ENCODE data around the gene STX1A.

STX1A gene

DNA sequence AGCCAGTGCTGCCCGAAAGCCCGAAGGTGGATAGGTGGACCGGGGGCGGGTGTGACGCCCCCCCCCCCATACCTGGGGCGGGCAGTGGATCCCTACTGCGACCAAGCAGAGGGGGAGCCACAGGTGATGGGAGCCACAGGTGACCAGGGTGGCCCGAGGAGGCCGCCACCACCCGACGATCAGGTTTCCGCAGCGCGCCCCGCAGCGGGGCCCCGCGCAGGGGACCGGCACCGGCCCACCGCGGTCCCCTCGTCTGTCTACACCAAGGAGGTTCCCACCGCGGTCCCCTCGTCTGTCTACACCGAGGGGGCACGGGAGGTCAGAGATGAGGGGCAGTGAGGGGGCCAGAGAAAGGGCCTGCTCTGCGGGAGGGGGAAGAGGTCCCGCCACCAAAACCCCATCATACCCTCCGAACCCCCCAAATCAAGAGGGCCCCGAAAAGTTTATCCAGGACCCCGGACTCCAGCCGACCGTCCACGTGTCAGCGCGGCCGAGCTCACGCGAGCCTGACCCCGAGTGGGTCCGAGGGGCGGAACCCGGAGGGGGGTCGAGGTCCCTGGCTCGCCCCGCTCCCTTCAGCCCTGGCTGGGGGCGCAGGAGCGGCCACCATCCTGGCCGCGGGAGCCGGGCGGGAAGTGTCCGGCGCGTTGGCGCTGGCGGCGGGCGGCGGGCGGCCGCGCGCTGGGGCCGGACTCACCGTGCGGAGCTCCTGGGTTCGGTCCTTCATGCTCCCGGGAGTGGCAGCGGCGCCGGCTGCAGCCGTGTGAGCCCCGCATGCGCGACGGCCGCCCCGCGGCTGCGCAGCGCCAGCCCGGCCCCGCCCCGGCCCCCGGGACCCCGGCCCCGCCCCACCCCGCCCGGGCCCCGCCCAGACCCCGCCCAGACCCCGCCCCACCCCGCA is at the start of gene STX1A:
STX1A (minus strand) TSS at position 765 of the 901 bp plus-strand sequence; CDS start at position 727, 38 bp downstream.
- DNase-seq: peak; percentile 76

DNA sequence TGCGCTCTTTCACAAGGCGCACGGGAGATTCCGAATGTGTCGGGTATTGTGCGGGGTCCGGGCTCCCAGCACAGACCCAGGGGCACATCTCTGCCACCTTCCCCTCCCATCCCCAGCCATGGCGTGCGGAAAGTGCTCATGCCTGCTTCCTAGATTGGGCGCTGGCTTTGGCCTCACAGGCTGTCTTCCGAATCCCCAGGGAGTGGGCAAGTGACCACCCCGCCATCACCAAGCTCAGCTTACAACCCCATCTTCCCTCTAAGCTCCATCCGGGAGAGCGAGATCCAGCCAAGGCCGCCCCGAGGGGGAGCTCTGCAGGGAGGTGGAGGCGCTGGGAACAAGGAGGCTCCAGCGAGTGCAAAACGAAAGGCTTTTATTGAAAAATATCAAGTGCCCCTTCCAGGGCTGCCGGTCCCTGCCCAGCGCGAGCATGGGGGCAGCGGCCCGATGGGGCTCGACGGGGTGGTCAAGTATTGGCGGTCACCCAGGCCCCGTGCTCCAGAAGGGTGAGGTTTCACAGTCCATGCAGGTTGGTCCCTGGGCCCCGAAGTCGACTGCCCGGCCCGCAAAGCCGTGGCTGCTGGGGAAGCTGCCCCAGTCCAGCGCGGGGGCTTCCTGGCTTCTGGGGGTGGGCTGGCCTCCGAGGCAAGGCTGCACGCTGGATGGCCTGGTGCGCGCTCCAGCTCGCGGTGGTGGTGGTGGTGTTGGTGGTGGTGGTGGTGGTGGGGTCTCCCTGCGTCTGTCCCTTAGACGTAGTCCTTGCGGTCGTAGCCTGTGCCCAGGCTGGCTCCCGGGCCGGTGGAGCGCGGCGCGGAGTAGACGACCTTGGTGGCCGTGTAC is 49.4 kb upstream of the STX1A start:
- no peak for DNase-seq

DNA sequence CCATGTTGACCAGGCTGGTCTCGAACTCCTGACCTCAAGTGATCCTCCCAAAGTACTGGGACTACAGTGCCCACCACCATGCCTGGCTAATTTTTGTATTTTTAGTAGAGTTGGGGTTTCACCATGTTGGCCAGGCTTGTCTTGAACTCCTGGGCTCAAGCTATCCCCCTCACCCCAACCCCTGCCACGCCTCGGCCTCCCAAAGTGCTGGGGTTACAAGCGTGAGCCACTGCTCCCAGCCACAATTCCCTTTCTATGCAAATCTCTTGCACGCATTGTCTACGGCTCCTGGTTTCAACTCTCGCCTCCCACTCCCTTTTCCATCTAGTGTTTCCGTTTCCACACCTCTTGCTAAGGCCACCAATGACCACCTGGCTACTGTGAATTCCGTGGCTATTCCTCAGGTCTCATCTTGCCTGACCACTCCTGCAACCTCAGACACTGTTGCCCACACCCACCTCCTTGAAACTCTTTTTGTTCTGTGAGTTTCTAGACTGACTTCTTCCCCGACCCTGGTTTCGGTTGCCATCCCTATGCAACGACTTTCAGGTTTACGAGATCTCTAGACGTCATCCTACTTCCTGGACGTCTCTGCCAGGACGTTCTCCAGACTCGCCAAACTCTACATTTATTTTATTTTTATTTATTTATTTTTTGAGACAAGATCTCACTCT is 47.2 kb upstream of the STX1A start:
- DNase-seq: no peak

DNA sequence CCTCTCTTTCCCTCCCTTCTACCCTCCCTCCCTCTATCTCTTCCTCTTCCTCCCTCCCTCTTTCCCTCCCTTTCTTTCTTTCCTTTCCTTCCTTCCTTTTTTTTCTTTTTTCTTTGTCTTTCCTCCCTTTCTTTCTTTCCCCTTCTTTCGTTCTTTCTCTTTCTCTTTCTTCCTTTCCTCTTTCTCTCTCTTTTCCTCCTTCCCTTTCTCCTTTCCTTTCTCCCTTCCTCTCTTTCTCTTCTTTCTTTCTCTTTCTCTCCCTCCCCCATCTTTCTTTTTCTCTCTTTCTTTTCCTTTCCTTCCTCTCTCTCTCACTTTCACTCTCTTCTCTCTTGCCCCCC is 43.2 kb upstream of the STX1A start:
- DNase-seq: no peak

DNA sequence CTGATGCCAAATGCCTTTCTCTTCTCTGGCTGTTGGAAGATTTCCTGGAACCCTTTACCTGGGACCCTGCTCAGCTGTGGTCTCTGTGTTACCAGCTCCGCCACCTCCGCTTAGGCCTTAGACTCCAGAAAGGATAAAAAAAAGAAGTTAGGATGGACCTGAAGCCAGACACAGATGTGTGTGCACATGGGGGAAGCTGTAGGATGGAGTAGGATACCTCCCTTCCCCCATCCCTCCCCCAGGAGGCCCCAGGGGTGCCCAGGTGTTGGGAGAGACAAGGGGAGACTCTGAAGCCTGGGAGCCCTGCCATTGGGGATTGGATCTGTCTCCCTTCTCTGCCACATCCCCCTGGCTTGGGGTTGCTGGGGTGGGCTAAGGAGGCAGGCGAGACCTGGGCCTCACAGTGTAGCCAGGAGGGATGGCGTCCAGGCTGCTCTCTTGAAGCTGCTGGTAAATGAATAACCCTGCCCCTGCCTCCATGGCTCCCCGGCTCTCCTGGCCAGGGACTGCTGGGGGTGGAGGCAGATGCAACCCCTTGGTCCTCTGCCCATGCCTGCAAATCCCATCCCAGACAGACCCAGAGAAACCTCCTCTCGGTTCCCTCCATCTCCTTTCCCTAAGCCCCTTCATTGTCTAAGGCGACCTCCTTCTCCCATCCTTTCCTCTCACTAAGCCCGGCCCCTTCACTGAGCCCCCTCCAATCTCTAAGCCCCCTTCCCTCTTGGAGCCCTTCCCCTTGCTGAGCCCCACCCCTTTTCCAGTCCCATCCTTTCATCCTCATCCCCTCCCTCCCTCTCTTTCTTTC is 42.6 kb upstream of the STX1A start:
- DNase-seq: no peak

DNA sequence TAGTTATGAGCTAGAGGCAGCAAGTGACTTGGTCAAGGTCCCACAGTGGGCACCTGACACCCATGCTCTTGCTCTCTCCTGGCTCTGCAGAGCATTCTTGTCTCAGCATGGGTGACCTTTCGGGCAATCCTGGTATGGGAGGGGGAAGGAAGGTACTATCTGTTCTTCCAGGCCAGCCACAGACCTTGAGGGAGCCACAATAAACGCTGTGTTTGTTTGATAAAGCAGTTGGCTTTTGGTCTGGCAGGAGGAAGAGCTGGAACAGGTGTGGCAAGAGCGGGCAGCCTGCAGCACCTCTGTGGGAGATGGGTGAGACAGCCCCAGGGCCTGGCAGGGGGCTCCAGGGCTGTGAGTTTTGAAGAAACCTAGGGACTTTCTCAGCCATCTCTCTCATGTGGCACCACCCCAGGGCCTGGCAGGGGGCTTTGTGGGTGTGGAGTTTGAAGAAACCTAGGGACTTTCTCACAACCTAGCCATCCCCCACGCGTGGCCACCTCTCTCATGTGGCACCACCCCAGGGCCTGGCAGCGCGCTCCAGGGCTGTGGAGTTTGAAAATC is 39.2 kb upstream of the STX1A start:
- no peak for DNase-seq

DNA sequence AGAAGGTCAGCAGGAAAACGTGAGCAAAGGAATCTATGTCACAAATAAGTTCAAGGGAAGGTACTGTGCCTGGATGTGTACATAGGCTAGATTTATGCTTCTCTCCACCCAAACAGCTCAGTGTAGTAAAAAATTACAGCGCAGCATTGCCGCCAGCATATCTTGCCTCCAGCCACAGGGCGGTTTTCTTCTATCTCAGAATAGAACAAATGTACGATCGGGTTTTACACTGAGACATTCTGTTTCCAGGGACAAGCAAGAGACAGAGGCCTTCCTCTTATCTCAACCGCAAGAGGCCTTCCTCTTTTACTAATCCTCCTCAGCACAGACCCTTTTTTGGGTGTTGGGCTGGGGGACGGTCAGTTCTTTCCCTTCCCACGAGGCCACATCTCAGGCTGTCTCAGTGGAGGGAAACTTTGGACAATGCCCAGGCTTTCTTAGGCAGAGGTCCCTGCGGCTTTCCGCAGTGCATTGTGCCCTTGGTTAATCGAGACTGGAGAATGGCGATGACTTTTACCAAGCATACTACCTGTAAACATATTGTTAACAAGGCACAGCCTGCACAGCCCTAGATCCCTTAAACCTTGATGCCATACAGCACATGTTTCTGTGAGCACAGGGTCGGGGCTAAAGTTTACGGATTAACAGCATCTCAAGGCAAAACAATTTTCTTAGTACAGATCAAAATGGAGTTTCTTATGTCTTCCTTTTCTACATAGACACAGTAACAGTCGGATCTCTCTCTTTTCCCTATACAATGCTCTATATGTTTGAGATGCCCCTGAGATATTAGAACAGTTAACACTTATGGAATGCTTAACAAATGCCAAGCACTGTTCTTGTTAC is 30.7 kb upstream of the STX1A start:
- DNase-seq: no peak

DNA sequence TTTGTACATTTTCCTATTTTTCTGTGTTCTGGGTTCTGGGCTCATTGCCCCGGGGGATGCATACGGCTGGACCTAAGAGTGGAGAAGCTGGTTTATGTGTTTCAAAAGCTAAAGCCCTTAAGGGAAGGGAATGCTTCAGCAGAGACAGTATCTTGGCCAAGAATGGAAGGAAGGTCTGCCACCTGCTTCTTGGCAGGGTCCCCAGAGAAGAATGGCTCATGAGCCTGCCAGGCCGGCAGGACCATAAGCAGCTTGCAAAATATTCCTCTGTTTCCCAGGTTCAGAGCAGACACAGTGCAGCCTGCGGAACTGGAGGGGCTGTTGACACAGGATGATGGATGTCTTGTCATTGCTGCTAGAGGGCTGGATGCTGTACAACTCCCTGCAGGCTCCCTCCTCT is 26.9 kb upstream of the STX1A start:
- DNase-seq: no peak

DNA sequence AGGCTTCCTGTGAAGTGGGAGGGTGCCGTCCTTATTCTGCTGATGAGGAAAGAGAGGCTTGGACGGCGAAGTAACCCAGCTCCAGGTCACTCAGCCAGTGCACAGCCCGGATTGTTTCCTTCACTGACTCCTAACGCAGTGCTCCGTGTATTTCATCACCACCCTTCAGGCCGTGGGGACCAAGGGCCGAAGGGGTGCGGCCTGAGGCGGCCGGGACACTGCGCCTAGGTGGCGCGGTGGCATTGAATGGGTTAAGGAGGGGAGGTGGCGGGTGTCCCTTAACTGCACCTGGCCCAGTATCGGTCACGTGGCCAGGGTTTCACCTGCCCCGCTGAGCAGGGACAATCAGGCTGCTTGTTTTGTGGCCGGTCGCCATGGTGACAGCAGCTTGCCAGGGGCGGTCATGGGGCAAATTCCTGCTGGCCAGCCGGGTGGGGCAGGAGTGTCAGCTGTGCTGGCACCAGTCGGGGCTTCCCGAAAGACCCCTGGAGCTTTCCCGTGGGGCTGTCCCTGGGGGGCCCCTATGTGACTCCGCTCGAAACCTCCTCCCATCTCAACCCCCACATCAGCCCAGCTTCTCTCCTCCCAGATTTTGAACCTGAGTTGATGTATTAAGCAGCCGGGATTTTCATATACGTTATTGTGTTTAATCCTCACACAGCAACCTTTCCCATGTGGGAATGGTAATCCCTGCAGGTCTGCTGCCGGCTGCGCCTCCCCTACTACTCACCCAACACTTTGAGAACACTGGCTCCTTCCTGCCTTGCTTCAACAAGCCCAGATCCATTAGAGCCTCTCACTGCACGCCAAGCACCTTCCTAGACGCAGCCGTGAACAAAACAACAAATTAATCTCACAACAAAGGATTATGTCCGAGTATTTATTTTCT is 23.5 kb upstream of the STX1A start:
- DNase-seq: no peak

DNA sequence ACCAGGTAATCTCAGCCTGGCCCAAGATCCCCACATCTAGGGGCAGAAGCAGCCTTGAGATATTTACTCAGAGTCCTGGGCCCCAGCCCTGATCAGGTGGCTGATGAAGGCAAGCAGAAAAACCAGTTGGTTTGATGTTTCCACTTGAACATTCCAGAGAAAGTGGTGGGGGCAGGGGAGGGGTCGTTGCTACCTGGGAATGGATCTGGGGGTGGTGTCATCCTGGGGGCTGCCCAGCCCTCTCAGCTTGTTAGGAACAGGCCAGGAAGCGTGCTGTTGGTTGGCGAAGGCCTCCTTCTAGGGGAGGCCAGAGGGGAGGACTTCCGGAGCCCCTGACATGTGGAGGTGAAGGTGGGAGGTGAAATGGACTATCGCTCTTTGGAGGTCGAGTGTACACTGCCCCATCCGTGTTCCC is 22.9 kb upstream of the STX1A start:
- DNase-seq: no peak

DNA sequence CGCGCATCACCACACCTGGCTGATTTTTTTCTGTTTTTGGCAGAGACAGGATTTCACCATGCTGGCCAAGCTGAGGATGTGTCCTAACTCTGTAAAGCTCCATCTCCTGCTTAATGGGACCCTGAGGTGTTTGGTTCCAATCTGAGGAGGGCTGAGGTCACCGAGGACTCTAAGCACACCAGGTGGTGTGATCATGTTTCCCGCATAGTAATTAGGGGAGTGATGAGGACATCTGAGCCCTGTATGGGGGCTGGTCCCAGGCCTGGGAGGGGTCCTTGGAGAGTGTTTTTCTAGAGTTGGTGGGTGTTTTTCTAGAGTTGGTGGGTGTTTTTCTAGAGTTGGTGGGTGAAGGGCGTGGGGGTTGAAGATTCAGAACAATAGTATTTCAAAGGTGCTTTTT is 22.1 kb upstream of the STX1A start:
- DNase-seq: no peak

DNA sequence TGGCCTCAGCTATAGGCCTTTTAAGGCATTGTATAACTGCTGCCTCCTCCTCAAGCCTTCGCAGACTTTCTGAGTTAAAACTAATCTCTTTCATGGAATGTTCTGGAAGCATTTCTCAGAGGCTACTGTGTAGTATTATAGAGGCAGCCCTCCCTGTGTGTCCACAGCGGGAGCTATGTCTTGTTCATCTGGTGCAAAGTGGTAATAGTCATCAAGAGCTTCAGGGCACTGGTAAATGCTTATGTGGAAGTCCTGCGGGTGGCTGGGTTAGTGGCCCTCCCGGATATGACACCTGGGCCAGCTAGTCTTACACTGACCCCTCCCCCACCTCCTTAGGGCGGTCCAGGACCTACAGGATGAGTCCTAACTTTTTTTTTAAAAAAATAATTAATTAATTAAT is 21.3 kb upstream of the STX1A start:
- no peak for DNase-seq

DNA sequence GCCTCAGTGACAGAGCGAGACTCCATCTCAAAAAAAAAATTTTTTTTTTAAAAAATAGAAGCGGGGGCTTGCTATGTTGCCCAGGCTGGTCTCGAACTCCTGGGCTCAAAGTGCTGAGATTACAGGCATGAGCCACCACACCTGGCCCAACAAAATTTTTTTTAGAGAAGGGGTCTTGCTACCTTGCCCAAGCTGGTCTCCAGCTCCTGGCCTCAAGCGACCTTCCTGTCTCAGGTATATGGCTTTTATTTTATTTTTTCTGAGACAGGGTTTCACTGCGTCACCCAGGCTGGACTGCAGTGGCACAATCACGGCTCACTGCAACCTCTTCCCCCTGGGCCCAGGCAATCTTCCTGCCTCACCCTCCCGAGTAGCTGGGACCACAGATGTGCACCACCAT is 20.7 kb upstream of the STX1A start:
- no peak for DNase-seq

DNA sequence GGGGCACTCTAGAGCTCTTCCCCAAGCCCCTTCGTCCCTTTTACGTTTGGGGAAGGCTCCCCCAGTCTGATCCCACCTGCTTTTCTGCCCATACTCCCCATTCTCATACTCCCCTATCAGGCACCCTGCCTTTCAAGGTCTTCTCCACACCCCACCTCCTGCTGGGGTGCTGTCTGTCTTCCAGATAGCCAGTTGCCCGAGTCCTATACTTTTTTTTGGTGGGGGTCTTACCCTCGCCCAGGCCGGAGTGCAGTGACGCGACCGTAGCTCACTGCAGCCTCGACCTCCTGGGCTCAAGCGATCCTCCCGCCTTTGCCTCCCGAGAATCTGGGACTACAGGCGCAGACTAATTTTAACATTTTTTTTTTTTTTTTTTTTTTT is 19.9 kb upstream of the STX1A start:
- no peak for DNase-seq

DNA sequence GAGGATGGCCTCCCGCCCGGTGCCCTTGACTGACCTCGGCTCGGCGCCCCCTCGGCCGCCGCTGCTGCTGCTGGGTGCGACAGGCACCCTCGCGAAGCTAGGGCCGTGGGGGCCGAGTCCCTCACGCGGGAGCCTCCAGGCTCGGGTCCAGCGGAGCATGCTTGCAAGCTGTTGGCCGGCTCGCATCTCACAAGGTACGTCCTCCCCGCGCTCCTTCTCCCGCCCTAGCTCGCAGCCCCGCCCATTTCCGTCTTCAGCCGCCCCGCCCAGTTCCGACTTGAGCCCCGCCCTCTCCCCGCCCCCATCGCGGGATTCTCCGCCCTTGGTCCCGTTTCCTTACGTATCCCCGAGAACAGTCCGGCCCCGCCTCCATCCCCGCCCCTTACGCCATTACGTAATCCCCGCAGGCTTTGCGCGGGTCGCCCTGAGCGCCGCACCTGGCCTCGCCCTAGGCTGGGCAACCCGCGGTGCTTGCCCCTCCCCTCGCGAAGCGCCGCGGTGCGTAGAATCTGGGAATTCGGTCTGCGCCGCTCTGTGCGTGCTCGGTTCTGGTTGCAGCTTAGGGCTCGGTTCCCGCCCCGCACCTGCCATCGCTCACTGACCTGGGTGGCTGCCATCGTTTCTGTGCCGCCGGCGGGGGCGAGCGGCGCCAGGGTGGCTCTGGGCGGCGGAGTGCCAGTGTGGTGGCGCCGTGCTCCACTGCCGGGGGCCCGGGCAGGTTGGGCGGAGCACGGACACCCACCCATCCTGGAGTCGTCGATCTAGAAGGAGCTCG is 19.3 kb upstream of the STX1A start, which contains the start of gene ABHD11:
ABHD11 (minus strand) TSS at position 191 of the 775 bp plus-strand sequence; CDS start at position 159, 32 bp downstream.
- peak; percentile 98 for DNase-seq

DNA sequence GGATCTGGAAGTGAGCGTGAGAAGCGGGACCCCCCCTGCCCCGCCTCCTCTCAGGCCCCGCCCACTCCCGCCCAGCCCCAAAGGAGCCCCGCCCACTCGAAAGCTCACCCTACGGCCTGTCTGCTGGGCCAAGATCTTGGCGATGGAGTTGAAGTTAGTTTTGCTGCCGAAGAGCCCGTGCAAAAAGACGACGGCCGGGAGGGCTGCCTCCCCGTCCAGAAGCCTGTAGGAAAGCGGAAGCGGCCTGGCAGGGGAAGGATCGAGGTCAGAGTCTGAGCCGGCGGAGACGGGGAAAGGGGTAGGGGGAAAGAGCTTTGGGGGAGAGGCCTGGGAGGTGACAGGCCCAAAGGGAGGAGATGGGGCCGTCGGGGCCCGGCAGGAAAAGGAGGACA is 18.7 kb upstream of the STX1A start:
- DNase-seq: peak; percentile 69

DNA sequence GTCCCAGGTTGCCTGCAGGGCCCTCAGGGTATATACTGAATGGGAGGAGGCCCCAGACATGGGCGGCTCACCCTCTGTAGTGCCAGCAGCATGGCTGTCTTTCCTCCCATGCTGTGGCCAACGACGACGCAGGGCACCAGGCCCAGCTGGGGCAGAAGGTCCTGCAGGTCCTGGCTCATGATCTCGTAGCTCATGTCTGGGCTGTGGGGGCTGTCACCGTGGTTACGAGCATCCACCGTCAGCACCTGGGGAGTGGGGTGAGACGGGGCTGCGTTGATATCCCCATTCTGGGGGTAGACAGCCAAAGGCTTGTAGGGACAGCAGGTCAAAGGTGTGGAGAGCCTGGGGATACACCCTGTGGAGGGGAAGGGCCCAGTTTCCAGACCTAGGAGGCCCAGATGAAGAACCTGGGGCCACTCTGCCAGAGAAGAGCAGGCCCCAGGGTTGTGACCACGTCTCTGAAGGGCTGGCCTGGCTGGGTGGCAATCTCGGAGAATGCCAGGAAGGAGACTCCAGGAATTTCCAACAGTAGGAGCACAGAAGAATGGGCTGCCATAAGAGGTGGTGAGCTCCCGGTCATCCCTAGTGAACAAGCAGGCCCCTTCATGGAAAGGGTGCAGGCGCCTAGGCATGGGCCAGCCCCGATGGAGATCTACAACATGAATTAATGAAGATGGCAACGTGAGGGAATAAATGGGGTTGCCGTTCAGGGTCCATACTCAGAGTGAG is 18.2 kb upstream of the STX1A start:
- no peak for DNase-seq

DNA sequence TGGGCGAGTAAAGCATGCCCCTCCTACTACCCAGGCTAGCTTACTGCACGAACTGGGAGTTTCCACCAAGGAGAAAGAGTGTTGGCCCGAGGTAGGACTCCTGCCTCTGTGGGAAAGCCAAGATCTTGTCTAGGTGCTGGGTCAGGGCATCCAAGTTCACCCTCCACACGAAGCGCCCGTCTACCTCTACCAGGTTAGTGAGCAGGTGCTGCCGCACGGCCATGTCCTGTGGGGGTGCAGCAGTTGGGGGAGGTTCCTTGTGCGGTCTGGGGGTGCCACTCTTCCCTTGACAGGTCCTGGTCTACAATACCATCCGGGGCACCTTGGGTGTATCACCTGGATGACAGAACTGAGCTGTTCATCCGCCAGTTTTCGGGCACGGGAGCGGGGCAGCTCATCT is 17.4 kb upstream of the STX1A start:
- DNase-seq: no peak

DNA sequence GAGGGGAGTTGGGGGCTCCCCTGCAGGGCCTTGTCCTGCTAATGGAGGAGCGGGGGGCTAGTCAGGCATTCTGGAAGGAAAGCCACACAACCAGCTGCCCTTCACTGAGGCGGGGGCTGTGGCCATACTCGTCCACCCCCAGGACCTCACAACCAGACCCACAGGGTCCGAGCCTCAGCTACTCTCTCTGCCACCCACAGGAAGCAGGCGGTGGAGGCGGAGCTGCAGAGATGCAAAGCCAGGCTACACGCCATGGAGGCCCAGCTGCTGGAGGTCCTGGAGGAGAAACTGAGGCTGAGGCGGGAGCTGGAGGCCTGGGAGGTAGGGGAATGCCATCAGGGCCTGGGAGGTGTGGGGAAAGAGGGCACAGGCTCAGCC is 16.0 kb upstream of the STX1A start:
- no peak for DNase-seq
